Measurements from ENCODE around the gene ARL4C.

GRCh38 chr2:234451852-234452625 lies 44.8 kb downstream of the ARL4C start:
- TF ChIP-seq, protein P1, sequence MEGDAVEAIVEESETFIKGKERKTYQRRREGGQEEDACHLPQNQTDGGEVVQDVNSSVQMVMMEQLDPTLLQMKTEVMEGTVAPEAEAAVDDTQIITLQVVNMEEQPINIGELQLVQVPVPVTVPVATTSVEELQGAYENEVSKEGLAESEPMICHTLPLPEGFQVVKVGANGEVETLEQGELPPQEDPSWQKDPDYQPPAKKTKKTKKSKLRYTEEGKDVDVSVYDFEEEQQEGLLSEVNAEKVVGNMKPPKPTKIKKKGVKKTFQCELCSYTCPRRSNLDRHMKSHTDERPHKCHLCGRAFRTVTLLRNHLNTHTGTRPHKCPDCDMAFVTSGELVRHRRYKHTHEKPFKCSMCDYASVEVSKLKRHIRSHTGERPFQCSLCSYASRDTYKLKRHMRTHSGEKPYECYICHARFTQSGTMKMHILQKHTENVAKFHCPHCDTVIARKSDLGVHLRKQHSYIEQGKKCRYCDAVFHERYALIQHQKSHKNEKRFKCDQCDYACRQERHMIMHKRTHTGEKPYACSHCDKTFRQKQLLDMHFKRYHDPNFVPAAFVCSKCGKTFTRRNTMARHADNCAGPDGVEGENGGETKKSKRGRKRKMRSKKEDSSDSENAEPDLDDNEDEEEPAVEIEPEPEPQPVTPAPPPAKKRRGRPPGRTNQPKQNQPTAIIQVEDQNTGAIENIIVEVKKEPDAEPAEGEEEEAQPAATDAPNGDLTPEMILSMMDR (IDR thresholded peaks at IDR 0.05), result no peak
- no peak for TF ChIP-seq EP300 (IDR thresholded peaks at IDR 0.05)
